SK-N-SH treated with all-trans-retinoic acid at 6 μM for 48 hours (cell line): ENCODE measurements around the gene ABHD11.

Experiments
- ATAC-seq: fragments of 200-7000 bp; cut with Tn5 transposase; 3 replicates; pipeline ENCODE4 v1.9.1; 2020; ENCODE audit warnings: mild to moderate bottlenecking, moderate library complexity
- ARNTL ChIP-seq: fragments of 450-650 bp; formaldehyde crosslinking; IDR thresholded peaks from 2 replicates; pipeline ENCODE4 v1.5.0; 2020; ENCODE audit warnings: low read depth, mild to moderate bottlenecking, moderate library complexity, borderline replicate concordance
- BACH2 ChIP-seq: fragments of 250-450 bp; sonication (Bioruptor Pico); IDR thresholded peaks from 2 replicates; pipeline ENCODE4 v1.9.0; 2021; ENCODE audit warnings: mild to moderate bottlenecking, borderline replicate concordance
- CREB5 ChIP-seq: fragments of 250-450 bp; sonication (Bioruptor Pico); IDR thresholded peaks from 2 replicates; pipeline ENCODE4 v1.5.1; 2020; ENCODE audit warnings: low read depth, mild to moderate bottlenecking, moderate library complexity
- CSDC2 ChIP-seq: fragments of 250-450 bp; sonication (Bioruptor Pico); IDR thresholded peaks from 2 replicates; pipeline ENCODE4 v1.5.0; 2020; ENCODE audit warnings: mild to moderate bottlenecking, moderate library complexity
- CSRNP3 ChIP-seq: fragments of 250-450 bp; sonication (Bioruptor Pico); IDR thresholded peaks from 2 replicates; pipeline ENCODE4 v1.5.1; 2021; ENCODE audit warnings: mild to moderate bottlenecking, moderate library complexity
- ESRRG ChIP-seq: fragments of 250-450 bp; sonication (Bioruptor Pico); IDR thresholded peaks from 2 replicates; pipeline ENCODE4 v1.6.1; 2021; ENCODE audit warnings: mild to moderate bottlenecking
- GLIS3 ChIP-seq: fragments of 250-450 bp; sonication (Bioruptor Pico); IDR thresholded peaks from 2 replicates; pipeline ENCODE4 v1.5.0; 2020; ENCODE audit warnings: mild to moderate bottlenecking, moderate library complexity
- OSR1 ChIP-seq: fragments of 250-450 bp; sonication (Bioruptor Pico); IDR thresholded peaks from 2 replicates; pipeline ENCODE4 v1.8.0; 2022; ENCODE audit warnings: moderate library complexity, mild to moderate bottlenecking, inconsistent platforms
- POU6F1 ChIP-seq: fragments of 250-450 bp; sonication (Bioruptor Pico); IDR thresholded peaks from 2 replicates; pipeline ENCODE4 v1.8.0; 2021; ENCODE audit warnings: low read depth, mild to moderate bottlenecking, moderate library complexity, borderline replicate concordance
- RARB ChIP-seq: fragments of 250-450 bp; sonication (Bioruptor Pico); IDR thresholded peaks from 2 replicates; pipeline ENCODE4 v1.8.0; 2021; ENCODE audit warnings: mild to moderate bottlenecking, moderate library complexity
- SNAI2 ChIP-seq: fragments of 250-450 bp; sonication (Bioruptor Pico); IDR thresholded peaks from 2 replicates; pipeline ENCODE4 v1.5.0; 2020; ENCODE audit warnings: mild to moderate bottlenecking, moderate library complexity
- TOX ChIP-seq: fragments of 250-450 bp; sonication (Bioruptor Pico); IDR thresholded peaks from 2 replicates; pipeline ENCODE4 v1.8.0; 2021; ENCODE audit warnings: mild to moderate bottlenecking, moderate library complexity, borderline replicate concordance
- TSHZ2 ChIP-seq: fragments of 250-450 bp; sonication (Bioruptor Pico); IDR thresholded peaks from 2 replicates; pipeline ENCODE4 v1.5.0; 2020; ENCODE audit warnings: mild to moderate bottlenecking, moderate library complexity
- ZC3H10 ChIP-seq: fragments of 250-450 bp; sonication (Bioruptor Pico); IDR thresholded peaks from 2 replicates; pipeline ENCODE4 v1.5.1; 2021; ENCODE audit warnings: mild to moderate bottlenecking, moderate library complexity
- ZNF70 ChIP-seq: fragments of 450-650 bp; formaldehyde crosslinking; IDR thresholded peaks from 2 replicates; pipeline ENCODE4 v1.5.0; 2020; ENCODE audit warnings: mild to moderate bottlenecking, moderate library complexity
- ZNF8 ChIP-seq: fragments of 450-650 bp; formaldehyde crosslinking; IDR thresholded peaks from 2 replicates; pipeline ENCODE4 v1.5.0; 2020; ENCODE audit warnings: mild to moderate bottlenecking, moderate library complexity

Gene ABHD11

GRCh38 chr7:73773700-73774517, 35.3 kb upstream of the ABHD11 start:
- no peak for ATAC-seq
- no peak for TF ChIP-seq ARNTL
- TF ChIP-seq RARB (CRISPR knock-in tag), result no peak
- TF ChIP-seq OSR1 (CRISPR knock-in tag), result no peak
- TF ChIP-seq ZNF70, result no peak
- TF ChIP-seq GLIS3 (CRISPR knock-in tag), result no peak
- no peak for TF ChIP-seq POU6F1
- no peak for TF ChIP-seq SNAI2 (CRISPR knock-in tag)
- no peak for TF ChIP-seq CSRNP3
- no peak for TF ChIP-seq BACH2 (CRISPR knock-in tag)
- no peak for TF ChIP-seq TOX (CRISPR knock-in tag)
- no peak for TF ChIP-seq CREB5
- no peak for TF ChIP-seq ZNF8 (CRISPR knock-in tag)

- TF ChIP-seq CSDC2 (no peak), TSHZ2 (no peak), SNAI2 (CRISPR knock-in tag) (no peak), ZC3H10 (CRISPR knock-in tag) (no peak), ESRRG (CRISPR knock-in tag) (no peak), CSRNP3 (no peak), GLIS3 (CRISPR knock-in tag) (no peak), ZNF70 (no peak), OSR1 (CRISPR knock-in tag) (no peak)
- no peak; the same call in 2 of the 3 replicates for ATAC-seq
These were observed 32.5 kb upstream of the ABHD11 start for GRCh38 chr7:73770860-73771670.

GRCh38 chr7:73770002-73770859, 31.6 kb upstream of the ABHD11 start, which contains the start of gene CLDN3:
Gene CLDN3, minus strand, starts transcription at chr7:73770270. Its CDS starts 221 bp downstream, at chr7:73770049.
- TF ChIP-seq CSRNP3 (no peak), ZNF70 (no peak), ESRRG (CRISPR knock-in tag) (no peak)
- peak; percentile 61 for ATAC-seq
